Fibroblast of villous mesenchyme (primary cell): Measurements from ENCODE around the gene TNS4. TPM values are rescaled to one million over a fixed set of nuclear protein-coding genes. Genes with fewer than 3 reads are reported as not detected.

ENCODE experiments used
- DNase-seq: peaks from one replicate; pipeline ENCODE4 v3.0.0-alpha.2; 2010; ENCODE audit warnings: low read depth
- H3K4me3 ChIP-seq: 2 replicates; pipeline ENCODE4 v1.5.1; 2011; ENCODE audit warnings: low read depth, mild to moderate bottlenecking, low read length
- total RNA-seq: library from RNA; depleted of rRNA; stranded (reverse); fragments of >200 nt; gene quantifications from 2 replicates; pipeline ENCODE4 v1.2.3, GENCODE V29; 2012
- TF ChIP-seq, protein P1 (sequence below): IDR thresholded peaks from 2 replicates; pipeline ENCODE4 v1.5.1; 2012; ENCODE audit warnings: low read depth, mild to moderate bottlenecking, low read length; ENCODE audit not compliant: insufficient read depth

The TNS4 gene
- total RNA-seq, 1 donor = not detected

- H3K4me3 ChIP-seq = no peak overlapping the region
- TF ChIP-seq, protein P1, sequence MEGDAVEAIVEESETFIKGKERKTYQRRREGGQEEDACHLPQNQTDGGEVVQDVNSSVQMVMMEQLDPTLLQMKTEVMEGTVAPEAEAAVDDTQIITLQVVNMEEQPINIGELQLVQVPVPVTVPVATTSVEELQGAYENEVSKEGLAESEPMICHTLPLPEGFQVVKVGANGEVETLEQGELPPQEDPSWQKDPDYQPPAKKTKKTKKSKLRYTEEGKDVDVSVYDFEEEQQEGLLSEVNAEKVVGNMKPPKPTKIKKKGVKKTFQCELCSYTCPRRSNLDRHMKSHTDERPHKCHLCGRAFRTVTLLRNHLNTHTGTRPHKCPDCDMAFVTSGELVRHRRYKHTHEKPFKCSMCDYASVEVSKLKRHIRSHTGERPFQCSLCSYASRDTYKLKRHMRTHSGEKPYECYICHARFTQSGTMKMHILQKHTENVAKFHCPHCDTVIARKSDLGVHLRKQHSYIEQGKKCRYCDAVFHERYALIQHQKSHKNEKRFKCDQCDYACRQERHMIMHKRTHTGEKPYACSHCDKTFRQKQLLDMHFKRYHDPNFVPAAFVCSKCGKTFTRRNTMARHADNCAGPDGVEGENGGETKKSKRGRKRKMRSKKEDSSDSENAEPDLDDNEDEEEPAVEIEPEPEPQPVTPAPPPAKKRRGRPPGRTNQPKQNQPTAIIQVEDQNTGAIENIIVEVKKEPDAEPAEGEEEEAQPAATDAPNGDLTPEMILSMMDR = no peak
- no peak for DNase-seq
These were observed 27.7 kb downstream of the TNS4 start for GRCh38 chr17:40473573-40474365.

- no peak overlapping the region for H3K4me3 ChIP-seq
- TF ChIP-seq, protein P1 = no peak
- DNase-seq = no peak
These were observed 28.5 kb downstream of the TNS4 start for GRCh38 chr17:40472733-40473452.

DNA sequence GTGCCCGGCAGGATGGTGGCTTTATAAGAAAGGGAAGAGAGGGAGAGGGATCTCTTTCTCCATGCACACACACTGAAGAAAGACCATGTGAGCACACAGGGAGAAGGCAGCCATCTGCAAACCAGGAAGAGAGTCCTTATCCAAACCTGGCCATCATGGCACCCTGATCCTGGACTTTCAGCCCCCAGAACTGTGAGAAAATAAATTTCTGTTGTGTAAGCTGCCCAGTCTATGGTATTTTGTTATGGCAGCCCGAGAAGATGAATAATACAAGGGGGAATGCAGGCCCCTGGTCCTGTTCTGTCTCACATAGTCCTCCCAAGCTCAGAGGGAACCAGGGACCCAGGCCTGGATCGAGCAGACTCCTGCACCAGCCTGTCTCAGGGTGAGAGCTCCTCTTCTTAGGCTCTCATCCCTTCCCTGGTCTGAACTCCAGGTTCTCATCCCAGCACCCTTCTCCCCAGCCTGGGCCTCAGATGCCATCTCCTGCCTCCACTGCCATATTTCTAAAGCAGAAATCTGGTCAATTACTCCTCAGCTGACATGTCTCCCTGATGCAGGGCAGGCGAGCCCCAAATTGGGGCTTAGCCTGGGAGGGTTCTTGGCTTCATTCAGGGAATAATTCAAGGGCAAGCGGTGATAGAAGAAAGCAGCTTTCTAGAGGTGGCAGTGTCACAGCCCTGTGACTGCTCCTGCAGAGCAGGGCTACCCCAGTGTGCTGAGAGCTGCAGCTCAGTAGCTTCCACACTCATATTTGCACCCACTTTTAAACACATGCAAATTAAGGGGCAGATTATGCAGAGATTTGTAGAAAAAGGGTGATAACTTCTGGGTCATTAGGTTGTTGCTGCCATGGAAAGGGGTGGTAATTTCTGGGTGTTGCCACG, 29.3 kb downstream of the TNS4 start:
- TF ChIP-seq, protein P1 = no peak
- DNase-seq = peak; percentile 54
- H3K4me3 ChIP-seq = no peak overlapping the region

GRCh38 chr17:40470932-40471828, 30.2 kb downstream of the TNS4 start:
- TF ChIP-seq, protein P1 = no peak
- peak; percentile 77 for DNase-seq
- no peak overlapping the region for H3K4me3 ChIP-seq

DNA sequence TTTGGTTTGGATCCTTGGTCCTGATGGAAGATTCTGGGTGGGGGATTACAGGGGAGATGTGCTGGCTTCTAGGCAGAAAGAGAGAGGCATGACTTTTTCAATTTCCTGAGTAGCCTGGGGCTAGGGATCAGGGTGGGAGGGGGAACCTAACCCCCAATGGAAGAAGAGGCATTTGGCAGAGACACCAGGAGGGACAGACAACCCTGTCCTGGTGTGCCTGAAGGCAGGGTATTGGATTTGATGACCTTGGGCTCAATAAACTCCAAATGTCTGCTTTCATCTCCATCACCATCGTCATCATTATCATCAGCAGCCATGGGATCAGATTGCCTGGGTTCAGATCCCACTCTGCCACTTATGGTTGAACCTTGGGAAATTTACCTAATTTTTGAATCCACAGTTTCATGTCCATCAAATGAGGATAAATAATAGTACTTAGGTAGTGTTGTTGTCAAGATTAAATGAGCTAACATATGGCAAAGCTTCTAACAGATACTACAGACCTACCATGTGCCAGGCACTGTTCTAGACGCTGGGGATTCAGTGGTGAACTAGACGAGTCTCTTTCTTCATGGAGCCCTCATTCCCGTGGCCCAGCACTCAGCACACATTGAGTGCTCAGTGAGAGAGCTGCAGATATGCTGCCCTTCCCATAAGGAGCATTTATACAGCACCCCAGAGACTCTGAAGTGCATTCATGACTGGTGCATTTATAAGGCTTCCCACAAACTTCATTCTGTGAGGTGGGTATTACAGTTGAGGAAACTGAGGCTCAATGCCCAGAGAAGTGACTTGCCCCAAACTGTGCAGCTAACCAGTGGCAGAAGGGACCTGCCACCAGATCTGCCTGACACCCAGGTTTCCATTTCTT, 31.4 kb downstream of the TNS4 start:
- TF ChIP-seq, protein P1 = no peak
- no peak overlapping the region for H3K4me3 ChIP-seq
- no peak for DNase-seq
